ENCODE measurements around the gene EN1. TPM values are rescaled to one million over a fixed set of nuclear protein-coding genes. Genes with fewer than 3 reads are reported as not detected.

Gene EN1
- total RNA-seq, 1 donor from 2014 or later = not detected

GRCh38 chr2:118815731-118816130 lies 31.7 kb downstream of the EN1 start:
- Histone ChIP-seq H3K4me1 (no peaks in the 10 kb centered on the region), H3K9me3 (replicated peaks) (no peaks in the 10 kb centered on the region), H3K36me3 (no peaks in the 10 kb centered on the region), H3K27me3 (ENCODE audit: low read depth) (peaks cover 100% of the 10 kb centered on the region), H3K27ac (replicated peaks) (no peak overlapping the region), H3K4me3 (no peak overlapping the region)
- TF ChIP-seq CTCF (IDR thresholded peaks at IDR 0.05; ENCODE audit: borderline replicate concordance) = no peak
- intact Hi-C loops (cut with micrococcal nuclease) = no loop called here
- no peak for DNase-seq

GRCh38 chr2:118815314-118815713 lies 32.1 kb downstream of the EN1 start:
- intact Hi-C loops (cut with micrococcal nuclease) = no loop called here
- TF ChIP-seq CTCF (IDR thresholded peaks at IDR 0.05; ENCODE audit: borderline replicate concordance) = no peak
- H3K27me3 ChIP-seq (ENCODE audit: low read depth) = peaks cover 100% of the 10 kb centered on the region

GRCh38 chr2:118814368-118814767 lies 33.1 kb downstream of the EN1 start:
- no peak overlapping the region for H3K4me3 ChIP-seq
- H3K27me3 ChIP-seq (ENCODE audit: low read depth) = peaks cover 100% of the 10 kb centered on the region
- DNase-seq = no peak
- no peaks in the 10 kb centered on the region for H3K9me3 ChIP-seq (replicated peaks)
- intact Hi-C loops (cut with micrococcal nuclease) = no loop called here
- no peaks in the 10 kb centered on the region for H3K36me3 ChIP-seq
- no peak for TF ChIP-seq CTCF (IDR thresholded peaks at IDR 0.05; ENCODE audit: borderline replicate concordance)
- H3K27ac ChIP-seq (replicated peaks) = no peak overlapping the region
- H3K4me1 ChIP-seq = no peaks in the 10 kb centered on the region

More at GRCh38 chr2:118815314-118815713, 32.1 kb downstream of the EN1 start:
- no peak overlapping the region for H3K4me3 ChIP-seq
- H3K9me3 ChIP-seq (replicated peaks) = no peaks in the 10 kb centered on the region
- no peak overlapping the region for H3K27ac ChIP-seq (replicated peaks)
- DNase-seq = no peak
- no peaks in the 10 kb centered on the region for H3K4me1 ChIP-seq
- no peaks in the 10 kb centered on the region for H3K36me3 ChIP-seq

GRCh38 chr2:118813601-118814339 lies 33.7 kb downstream of the EN1 start:
- DNase-seq = no peak
- no peak overlapping the region for H3K4me3 ChIP-seq
- TF ChIP-seq CTCF (IDR thresholded peaks at IDR 0.05; ENCODE audit: borderline replicate concordance) = no peak
- intact Hi-C loops (cut with micrococcal nuclease) = no loop called here
- H3K27ac ChIP-seq (replicated peaks) = no peak overlapping the region
- no peaks in the 10 kb centered on the region for H3K4me1 ChIP-seq
- no peaks in the 10 kb centered on the region for H3K9me3 ChIP-seq (replicated peaks)
- H3K27me3 ChIP-seq (ENCODE audit: low read depth) = peaks cover 100% of the 10 kb centered on the region
- H3K36me3 ChIP-seq = no peaks in the 10 kb centered on the region

GRCh38 chr2:118813111-118813510 lies 34.3 kb downstream of the EN1 start:
- no peak overlapping the region for H3K27ac ChIP-seq (replicated peaks)
- intact Hi-C loops (cut with micrococcal nuclease) = no loop called here
- no peaks in the 10 kb centered on the region for H3K9me3 ChIP-seq (replicated peaks)
- no peaks in the 10 kb centered on the region for H3K4me1 ChIP-seq
- DNase-seq = no peak
- no peak for TF ChIP-seq CTCF (IDR thresholded peaks at IDR 0.05; ENCODE audit: borderline replicate concordance)
- no peaks in the 10 kb centered on the region for H3K36me3 ChIP-seq
- peaks cover 100% of the 10 kb centered on the region for H3K27me3 ChIP-seq (ENCODE audit: low read depth)
- H3K4me3 ChIP-seq = no peak overlapping the region
